Smooth muscle cell (in vitro differentiated cells): Measurements from ENCODE around the gene CHN1. TPM values are rescaled to one million over a fixed set of nuclear protein-coding genes. Genes with fewer than 3 reads are reported as not detected.
A peak's percentile ranks its signal among the peaks of the same experiment; 100 is the strongest.

Experiments
- DNase-seq: peaks from one replicate; lab custom pipeline; 2025; ENCODE audit not compliant: unreplicated experiment; lab: John Stamatoyannopoulos, UW
- H2AFZ ChIP-seq: fragments of 200-600 bp; sonication (generic); 2 replicates; pipeline ENCODE4 v1.6.0; 2016; ENCODE audit warnings: antibody characterized with exemption, low read depth, mild to moderate bottlenecking
- H3F3A ChIP-seq: fragments of 200-600 bp; sonication (generic); 2 replicates; pipeline ENCODE4 v1.6.0; 2017; ENCODE audit warnings: antibody characterized with exemption, low read depth
- H3K27ac ChIP-seq: fragments of 200-600 bp; sonication (generic); 2 replicates; pipeline ENCODE4 v1.5.1; 2016; ENCODE audit warnings: low read depth, mild to moderate bottlenecking
- H3K27me3 ChIP-seq: fragments of 200-600 bp; sonication (generic); 2 replicates; pipeline ENCODE4 v1.6.1; 2016; ENCODE audit warnings: low read depth, mild to moderate bottlenecking
- H3K36me3 ChIP-seq: fragments of 200-600 bp; sonication (generic); 2 replicates; pipeline ENCODE4 v1.5.1; 2016; ENCODE audit warnings: low read depth
- H3K4me1 ChIP-seq: fragments of 200-600 bp; sonication (generic); 2 replicates; pipeline ENCODE4 v1.5.1; 2016; ENCODE audit warnings: low read depth
- H3K4me2 ChIP-seq: fragments of 200-600 bp; sonication (generic); 2 replicates; pipeline ENCODE4 v1.6.0; 2016; ENCODE audit warnings: mild to moderate bottlenecking
- H3K4me3 ChIP-seq: fragments of 200-600 bp; sonication (generic); 2 replicates; pipeline ENCODE4 v1.5.1; 2016; ENCODE audit warnings: mild to moderate bottlenecking
- H3K79me2 ChIP-seq: fragments of 200-600 bp; sonication (generic); 2 replicates; pipeline ENCODE4 v1.6.0; 2016; ENCODE audit warnings: low read depth, mild to moderate bottlenecking
- H3K9ac ChIP-seq: fragments of 200-600 bp; sonication (generic); 2 replicates; pipeline ENCODE4 v1.6.0; 2016; ENCODE audit warnings: low read depth
- H3K9me3 ChIP-seq: fragments of 200-600 bp; sonication (generic); replicated peaks from 2 replicates; pipeline ENCODE4 v1.5.1; 2016; ENCODE audit warnings: low read depth
- H4K20me1 ChIP-seq: fragments of 200-600 bp; sonication (generic); 2 replicates; pipeline ENCODE4 v1.6.0; 2016; ENCODE audit warnings: low read depth
- CTCF ChIP-seq: fragments of 200-600 bp; sonication (generic); IDR thresholded peaks from 2 replicates; pipeline ENCODE4 v1.5.1; 2017; ENCODE audit warnings: borderline replicate concordance, mild to moderate bottlenecking, antibody characterized with exemption; ENCODE audit not compliant: insufficient read depth, poor library complexity, severe bottlenecking
- WGBS: methylation state at CpG from one replicate; pipeline ENCODE4 v1.1.7; 2016; ENCODE audit warnings: low lambda C conversion rate; 5-methylcytosine and 5-hydroxymethylcytosine counted together
- polyA plus RNA-seq: library from polyadenylated mRNA; unstranded; fragments of >200 nt; fragmentation: Nextera tagmentation; extraction: Ambion mirVana; gene quantifications from 2 replicates; pipeline ENCODE4 v1.2.1, GENCODE V29; 2016
- total RNA-seq: library from RNA; depleted of rRNA; stranded (reverse); fragments of >200 nt; gene quantifications from 2 replicates; pipeline ENCODE4 v1.2.3, GENCODE V29; 2014

The CHN1 gene
- total and polyA plus RNA-seq, 2 experiments from 2014 or later = 33.5 to 44.8 TPM

GRCh38 chr2:174959787-174960186 is 45.4 kb downstream of the CHN1 start:
- WGBS = 97% methylated on average over 2 of the region's 2 CpGs
- no peak for TF ChIP-seq CTCF

GRCh38 chr2:174957050-174957449 is 48.1 kb downstream of the CHN1 start:
- Histone ChIP-seq H2AFZ (peak overlapping the region; percentile 19), H4K20me1 (no peaks in the 10 kb centered on the region), H3K27ac (peak overlapping the region; percentile 67), H3K4me1 (peaks cover 5% of the 10 kb centered on the region), H3K79me2 (no peaks in the 10 kb centered on the region), H3K4me3 (no peak overlapping the region), H3F3A (no peaks in the 10 kb centered on the region), H3K27me3 (no peaks in the 10 kb centered on the region), H3K4me2 (peak overlapping the region; percentile 35), H3K36me3 (no peaks in the 10 kb centered on the region), H3K9me3 (no peaks in the 10 kb centered on the region), H3K9ac (no peak overlapping the region)
- no peak for DNase-seq
- WGBS = 19% methylated on average over 5 of the region's 5 CpGs
- TF ChIP-seq CTCF = no peak

More at GRCh38 chr2:174959787-174960186, 45.4 kb downstream of the CHN1 start:
- Histone ChIP-seq H3K79me2 (no peaks in the 10 kb centered on the region), H3K36me3 (no peaks in the 10 kb centered on the region), H3K4me2 (no peak overlapping the region), H3K4me1 (peaks cover 20% of the 10 kb centered on the region), H3K27me3 (no peaks in the 10 kb centered on the region), H2AFZ (no peak overlapping the region), H3K9ac (no peak overlapping the region), H3K27ac (no peak overlapping the region), H3K9me3 (no peaks in the 10 kb centered on the region), H4K20me1 (no peaks in the 10 kb centered on the region), H3K4me3 (no peak overlapping the region), H3F3A (peaks cover 3% of the 10 kb centered on the region)
- DNase-seq = no peak

GRCh38 chr2:174952607-174953006 is 52.6 kb downstream of the CHN1 start:
- Histone ChIP-seq H3K4me2 (peak overlapping the region; percentile 79), H3K79me2 (no peaks in the 10 kb centered on the region), H4K20me1 (no peaks in the 10 kb centered on the region), H3K9ac (no peak overlapping the region), H3K4me3 (no peak overlapping the region), H3K36me3 (no peaks in the 10 kb centered on the region), H3K9me3 (no peaks in the 10 kb centered on the region), H3K4me1 (peaks cover 18% of the 10 kb centered on the region), H2AFZ (peak overlapping the region; percentile 31), H3K27ac (peak overlapping the region; percentile 74), H3F3A (no peaks in the 10 kb centered on the region), H3K27me3 (no peaks in the 10 kb centered on the region)
- no peak for DNase-seq
- TF ChIP-seq CTCF = no peak
- 73% methylated on average over 6 of the region's 6 CpGs for WGBS

GRCh38 chr2:174951745-174952144 is 53.4 kb downstream of the CHN1 start:
- Histone ChIP-seq H3K4me1 (peaks cover 18% of the 10 kb centered on the region), H3K36me3 (no peaks in the 10 kb centered on the region), H3F3A (no peaks in the 10 kb centered on the region), H3K27me3 (no peaks in the 10 kb centered on the region), H3K4me3 (no peak overlapping the region), H3K9me3 (no peaks in the 10 kb centered on the region), H3K4me2 (peak overlapping the region; percentile 79), H3K9ac (peak overlapping the region; percentile 24), H4K20me1 (no peaks in the 10 kb centered on the region), H2AFZ (no peak overlapping the region), H3K27ac (peak overlapping the region; percentile 74), H3K79me2 (no peaks in the 10 kb centered on the region)
- 4% methylated on average over 1 of the region's 1 CpG for WGBS
- no peak for DNase-seq
- TF ChIP-seq CTCF = no peak
